Measurements from ENCODE around the gene SMARCA4.

SMARCA4 gene

GRCh38 chr19:11017275-11018035 lies 56.6 kb downstream of the SMARCA4 start:
- no peak for DNase-seq

GRCh38 chr19:11018179-11018578 lies 57.3 kb downstream of the SMARCA4 start:
- no peak for DNase-seq

GRCh38 chr19:11018763-11019162 lies 57.9 kb downstream of the SMARCA4 start:
- no peak for DNase-seq

GRCh38 chr19:11019262-11019661 lies 58.4 kb downstream of the SMARCA4 start:
- no peak for DNase-seq

- no peak for DNase-seq
Measured at GRCh38 chr19:11019824-11020223, 59.0 kb downstream of the SMARCA4 start.

GRCh38 chr19:11020423-11020822 lies 59.6 kb downstream of the SMARCA4 start:
- no peak for DNase-seq

- no peak for DNase-seq
Measured at GRCh38 chr19:11020982-11021759, 60.3 kb downstream of the SMARCA4 start.

- no peak for DNase-seq
Measured at GRCh38 chr19:11021760-11022144, 60.9 kb downstream of the SMARCA4 start.

- no peak for DNase-seq
Measured at GRCh38 chr19:11023016-11023415, 62.2 kb downstream of the SMARCA4 start.

GRCh38 chr19:11023710-11024109 lies 62.9 kb downstream of the SMARCA4 start:
- DNase-seq: no peak

- no peak for DNase-seq
Measured at GRCh38 chr19:11024259-11024658, 63.4 kb downstream of the SMARCA4 start.

GRCh38 chr19:11025006-11025405 lies 64.2 kb downstream of the SMARCA4 start:
- no peak for DNase-seq

GRCh38 chr19:11025445-11025844 lies 64.6 kb downstream of the SMARCA4 start:
- no peak for DNase-seq

GRCh38 chr19:11025997-11026396 lies 65.2 kb downstream of the SMARCA4 start:
- no peak for DNase-seq

GRCh38 chr19:11027381-11027780 lies 66.6 kb downstream of the SMARCA4 start:
- DNase-seq: no peak

- no peak for DNase-seq
Measured at GRCh38 chr19:11028146-11028545, 67.3 kb downstream of the SMARCA4 start.

GRCh38 chr19:11031421-11032070 lies 70.7 kb downstream of the SMARCA4 start:
- DNase-seq: no peak

GRCh38 chr19:11033251-11033650 lies 72.4 kb downstream of the SMARCA4 start:
- DNase-seq: no peak

- no peak for DNase-seq
Measured at GRCh38 chr19:11033763-11034162, 72.9 kb downstream of the SMARCA4 start.

GRCh38 chr19:11034449-11035213 lies 73.8 kb downstream of the SMARCA4 start:
- no peak for DNase-seq

GRCh38 chr19:11035441-11036377 lies 74.9 kb downstream of the SMARCA4 start:
- peak; percentile 20 for DNase-seq

- no peak for DNase-seq
Measured at GRCh38 chr19:11038511-11038910, 77.7 kb downstream of the SMARCA4 start.

Data from NCI-H446 treated with DMSO at 0.1 percent for 48 hours (cell line).